ENCODE results near the gene ZNF835.
A peak's percentile ranks its signal among the peaks of the same experiment; 100 is the strongest.
"Not testable (repeated sequence)": the region's sequence is repeated elsewhere in the genome, so short reads cannot be mapped to it uniquely, and the experiment has no call there.

The ZNF835 gene

GRCh38 chr19:56671613-56671994 is at the start of gene ZNF835:
Gene ZNF835, minus strand, starts transcription at chr19:56671757. Its CDS starts 6,559 bp downstream, at chr19:56665198.
- peak; percentile 75 to 85 for DNase-seq (ENCODE audit: low read depth in 2 of 2)

DNA sequence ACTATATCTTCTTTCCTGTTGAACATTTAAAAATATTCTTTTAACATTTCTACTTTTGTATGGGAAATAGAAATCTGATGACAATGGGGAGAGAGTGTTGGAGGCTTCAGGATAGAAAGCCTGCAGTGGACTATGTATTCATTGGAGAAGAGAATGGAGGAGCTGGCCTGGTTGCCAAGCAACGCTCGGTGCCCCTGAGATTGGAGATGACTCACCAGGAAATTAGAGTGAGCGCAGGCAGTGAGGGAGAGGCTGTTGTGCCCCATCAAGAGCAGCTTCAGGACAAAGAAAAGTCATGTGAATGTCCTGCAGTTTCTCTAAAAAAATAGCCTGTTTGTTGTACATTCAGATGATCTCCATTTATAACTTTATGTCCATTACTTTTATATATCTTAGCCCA is 48.7 kb upstream of the ZNF835 start:
- no peak for DNase-seq (ENCODE audit: low read depth in 2 of 2)

DNA sequence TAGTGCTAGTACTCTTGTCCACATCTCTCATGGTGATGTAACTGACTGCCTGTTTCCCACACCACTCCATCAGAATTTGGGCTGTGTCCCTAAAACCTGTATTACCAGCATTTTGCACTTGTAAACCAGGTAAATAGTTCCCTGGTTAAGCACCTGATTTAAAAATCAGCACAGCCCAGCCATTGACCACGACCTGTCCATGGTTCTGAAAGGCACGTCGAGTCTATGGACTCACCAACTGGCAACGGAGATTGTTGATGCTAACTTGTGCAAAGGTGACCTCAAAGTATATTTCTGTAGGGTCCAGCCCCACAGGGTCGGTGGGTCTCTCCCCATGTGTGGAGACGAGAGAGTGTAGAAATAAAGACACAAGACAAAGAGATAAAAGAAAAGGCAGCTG is 46.7 kb upstream of the ZNF835 start:
- no peak for DNase-seq (ENCODE audit: low read depth in 2 of 2)

DNA sequence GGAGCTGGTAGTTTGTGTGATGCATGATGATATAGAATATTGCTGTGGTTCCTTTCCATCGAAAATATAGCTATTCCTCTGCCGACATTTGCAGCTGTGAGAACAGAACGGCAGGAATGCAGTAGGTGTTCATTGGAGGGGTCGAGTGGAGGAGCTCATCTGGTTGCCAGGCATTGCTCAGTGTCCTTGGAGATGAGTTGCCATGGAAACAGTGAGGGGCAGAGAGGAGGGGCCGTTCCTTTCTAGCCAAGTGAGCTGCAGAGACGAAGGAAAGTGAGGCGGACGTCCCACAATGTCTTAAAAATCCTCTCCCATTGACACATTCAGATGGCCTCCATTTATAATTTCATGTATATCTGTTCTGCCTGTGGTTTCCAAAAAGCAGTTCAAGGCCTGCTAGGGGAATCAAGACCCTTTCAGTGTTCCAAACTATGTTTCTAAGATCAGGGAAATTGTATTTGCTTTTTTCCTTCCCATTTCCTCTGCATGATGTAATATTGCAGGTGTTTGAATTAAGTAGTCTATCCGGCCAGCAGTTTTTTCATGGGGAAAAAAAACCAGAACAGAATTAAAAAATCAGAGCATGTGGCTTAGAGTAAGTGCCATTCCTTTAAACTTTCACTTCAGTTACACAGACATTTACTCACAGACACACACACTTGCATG is 41.2 kb upstream of the ZNF835 start:
- no peak for DNase-seq (ENCODE audit: low read depth in 2 of 2)

GRCh38 chr19:56710437-56710836 is 38.9 kb upstream of the ZNF835 start:
- DNase-seq (ENCODE audit: low read depth in 2 of 2): no peak

DNA sequence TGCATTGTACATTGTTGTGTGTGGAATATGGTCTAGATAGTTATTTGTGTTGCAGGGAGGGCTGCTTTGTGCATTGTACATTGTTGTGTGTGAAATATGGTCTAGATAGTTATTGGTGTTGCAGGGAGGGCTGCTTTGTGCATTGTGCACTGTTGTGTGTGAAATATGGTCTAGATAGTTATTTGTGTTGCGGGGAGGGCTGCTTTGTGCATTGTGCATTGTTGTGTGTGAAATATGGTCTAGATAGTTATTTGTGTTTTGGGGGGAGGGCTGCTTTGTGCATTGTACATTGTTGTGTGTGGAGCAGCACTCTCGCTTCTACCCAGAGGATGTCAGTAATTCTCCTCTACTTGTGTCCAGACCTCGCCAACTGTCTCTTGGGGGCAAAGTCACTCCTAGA is 36.3 kb upstream of the ZNF835 start:
- DNase-seq (ENCODE audit: low read depth in 2 of 2): no peak

- no peak for DNase-seq (ENCODE audit: low read depth in 2 of 2)
Observed at GRCh38 chr19:56705939-56706338, 34.4 kb upstream of the ZNF835 start.

DNA sequence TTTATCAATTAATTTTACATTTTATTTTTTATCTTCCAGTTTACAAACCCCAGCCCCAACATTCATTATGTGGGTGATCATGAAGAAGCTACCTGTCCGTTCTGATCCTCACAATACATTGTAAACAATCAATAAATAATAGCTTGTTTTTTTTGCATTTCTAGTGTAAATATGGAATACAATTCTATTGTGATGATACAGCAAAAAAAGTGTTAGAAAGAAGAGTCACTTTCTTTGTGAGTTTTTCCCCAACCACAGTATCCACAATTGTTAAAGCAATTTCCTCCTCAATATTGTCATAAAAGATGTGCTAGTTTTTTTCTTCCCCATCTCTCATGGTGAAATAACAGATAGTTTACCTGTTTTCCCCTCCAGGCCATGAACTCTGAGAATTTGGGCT is 30.3 kb upstream of the ZNF835 start:
- DNase-seq (ENCODE audit: low read depth in 2 of 2): no peak

DNA sequence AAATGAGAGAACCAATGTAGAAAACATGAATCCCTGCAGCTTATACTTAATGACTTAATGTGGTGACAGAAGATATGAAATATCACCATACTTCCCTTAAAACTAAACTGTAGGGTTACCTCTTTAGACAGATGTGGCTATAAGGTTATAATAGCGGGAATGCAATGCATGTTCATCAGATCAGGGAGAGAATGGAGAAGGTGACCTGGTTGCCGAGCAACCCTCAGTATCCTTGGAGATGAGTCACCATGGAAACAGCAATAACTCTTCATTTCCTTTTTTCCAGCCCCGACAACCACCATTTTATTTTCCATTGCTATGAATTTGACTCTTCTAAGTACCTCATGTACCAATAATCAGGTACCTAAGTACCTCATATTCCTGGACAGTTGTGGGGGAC is 28.0 kb upstream of the ZNF835 start:
- DNase-seq (ENCODE audit: low read depth in 2 of 2): no peak

GRCh38 chr19:56692206-56692895 is 20.8 kb upstream of the ZNF835 start:
- no peak for DNase-seq (ENCODE audit: low read depth in 2 of 2)

GRCh38 chr19:56690670-56691069 is 19.1 kb upstream of the ZNF835 start:
- no peak for DNase-seq (ENCODE audit: low read depth in 2 of 2)

DNA sequence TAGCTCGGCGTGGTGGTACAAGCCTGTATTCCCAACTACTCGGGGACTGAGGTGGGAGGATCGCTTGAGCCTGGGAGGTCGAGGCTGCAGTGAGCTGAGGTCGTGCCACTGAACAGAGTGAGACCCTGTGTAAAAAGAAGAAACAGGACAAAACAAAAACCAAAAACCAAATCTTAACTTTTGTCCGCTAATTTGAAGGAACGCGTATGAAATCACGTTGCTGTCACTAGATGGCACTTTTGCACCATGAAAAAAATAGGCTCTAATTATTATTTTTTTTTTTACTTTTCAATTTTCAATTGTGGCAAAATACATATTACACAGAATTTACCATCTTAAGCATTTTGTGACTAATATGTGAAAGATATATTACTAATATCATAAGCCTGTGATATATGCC is 17.6 kb upstream of the ZNF835 start:
- DNase-seq (ENCODE audit: low read depth in 2 of 2): no peak

- DNase-seq (ENCODE audit: low read depth in 2 of 2): no peak
Observed at GRCh38 chr19:56687031-56687430, 15.5 kb upstream of the ZNF835 start.

DNA sequence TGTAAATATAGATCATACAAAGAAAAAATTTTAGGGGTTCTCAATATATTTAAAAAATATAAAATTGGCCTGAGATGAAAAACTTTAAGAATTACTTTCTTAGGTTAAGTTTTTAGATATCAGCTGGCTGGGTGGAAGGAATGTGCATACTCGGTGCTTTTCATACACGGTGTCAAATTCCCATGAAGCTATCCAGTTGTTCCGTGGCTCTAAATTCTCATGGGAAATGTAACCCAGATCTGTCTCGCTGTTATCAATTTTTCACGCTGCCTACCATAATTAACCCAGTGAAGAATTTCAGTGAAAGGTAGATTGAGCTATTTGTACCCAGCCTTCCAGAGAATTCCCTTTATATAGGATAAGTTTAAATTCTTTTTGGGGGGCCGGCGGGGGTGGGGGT is 11.6 kb upstream of the ZNF835 start:
- DNase-seq (ENCODE audit: low read depth in 2 of 2): no peak

DNA sequence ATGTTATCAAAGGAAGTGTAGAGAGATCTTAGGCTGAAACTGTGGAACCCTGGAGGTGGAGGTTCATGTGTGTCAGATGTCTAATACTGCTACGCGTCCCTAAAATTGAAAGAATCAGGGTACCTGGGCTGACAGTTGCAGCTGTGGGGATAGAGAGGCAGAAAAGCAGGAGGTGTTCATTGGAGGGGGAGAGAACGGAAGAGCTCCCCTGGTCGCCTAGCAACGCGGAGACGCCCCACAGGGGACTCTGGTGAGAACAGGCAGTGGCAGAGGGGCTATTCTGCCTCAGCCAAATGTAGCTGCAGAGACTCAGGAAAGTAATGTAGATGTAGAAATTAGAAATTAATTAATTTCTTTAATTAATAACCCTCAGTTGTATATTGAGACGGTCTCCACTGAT is 10.1 kb upstream of the ZNF835 start:
- DNase-seq (ENCODE audit: low read depth in 2 of 2): no peak

DNA sequence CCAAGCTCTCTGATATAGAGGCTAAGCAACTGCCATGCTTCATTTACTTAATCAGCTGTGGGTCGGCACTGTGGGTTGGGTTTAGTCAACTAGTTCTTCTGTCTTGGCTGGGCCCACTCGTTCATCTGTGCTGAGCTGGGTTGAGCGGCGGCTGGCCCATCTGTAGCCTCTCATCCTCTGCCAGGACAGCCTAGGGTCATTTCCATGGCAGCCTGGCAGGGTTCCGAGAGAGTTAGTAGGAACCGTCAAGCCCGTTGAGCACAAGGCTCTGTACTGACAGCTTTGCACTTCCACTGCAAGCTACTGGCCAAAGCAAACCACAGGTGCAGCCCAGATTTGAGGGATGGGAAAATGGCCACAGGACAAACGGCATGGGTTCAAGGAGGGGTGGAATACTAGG is 6.6 kb upstream of the ZNF835 start:
- DNase-seq (ENCODE audit: low read depth in 2 of 2): no peak

DNA sequence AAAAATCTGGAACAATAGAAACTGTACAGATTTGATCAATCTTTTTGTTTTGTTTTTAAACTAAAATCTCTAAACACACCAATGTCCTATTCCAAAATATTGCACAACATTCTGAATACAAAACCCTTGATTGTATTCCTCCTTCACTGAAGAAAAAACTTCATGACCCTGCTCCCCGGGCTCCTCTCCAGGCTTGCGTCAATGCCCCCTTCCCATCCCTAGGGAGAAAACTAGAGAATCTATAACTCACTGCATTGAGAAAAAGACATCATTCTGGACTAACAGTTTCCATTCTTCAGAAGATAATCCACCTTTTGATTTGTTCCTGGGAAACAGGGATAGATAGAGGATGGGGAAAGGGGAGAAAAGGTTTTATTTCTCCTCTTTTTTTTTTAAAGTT is 1.1 kb upstream of the ZNF835 start:
- DNase-seq (ENCODE audit: low read depth in 2 of 2): not testable (repeated sequence)

DNA sequence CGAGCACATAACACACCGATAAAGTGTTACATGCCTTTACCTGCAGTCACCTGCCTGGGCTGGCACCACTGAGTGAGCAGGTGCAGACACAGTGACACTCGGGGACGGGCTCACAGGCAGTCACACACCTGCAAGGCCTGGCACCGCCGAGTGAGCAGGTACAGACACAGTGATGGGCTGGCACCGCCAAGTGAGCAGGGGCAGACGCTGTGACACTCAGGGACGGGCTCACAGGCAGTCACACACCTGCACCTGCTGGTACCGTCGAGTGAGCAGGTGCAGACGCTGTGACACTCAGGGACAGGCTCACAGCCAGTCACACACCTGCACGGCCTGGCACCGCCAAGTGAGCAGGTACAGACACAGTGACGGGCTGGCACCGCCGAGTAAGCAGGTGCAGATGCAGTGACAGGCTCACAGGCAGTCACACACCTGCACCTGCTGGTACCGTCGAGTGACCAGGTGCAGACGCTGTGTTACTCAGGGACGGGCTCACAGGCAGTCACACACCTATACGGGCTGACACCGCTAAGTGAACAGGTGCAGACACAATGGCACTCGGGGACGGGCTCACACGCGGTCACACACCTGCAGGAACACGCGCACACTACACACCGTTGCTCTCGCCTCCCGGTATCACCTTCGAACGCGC is 470 bp downstream of the ZNF835 start:
- DNase-seq (ENCODE audit: low read depth in 2 of 2): no peak

- DNase-seq (ENCODE audit: low read depth in 2 of 2): no peak
Observed at GRCh38 chr19:56670401-56670960, 1.1 kb downstream of the ZNF835 start.

DNA sequence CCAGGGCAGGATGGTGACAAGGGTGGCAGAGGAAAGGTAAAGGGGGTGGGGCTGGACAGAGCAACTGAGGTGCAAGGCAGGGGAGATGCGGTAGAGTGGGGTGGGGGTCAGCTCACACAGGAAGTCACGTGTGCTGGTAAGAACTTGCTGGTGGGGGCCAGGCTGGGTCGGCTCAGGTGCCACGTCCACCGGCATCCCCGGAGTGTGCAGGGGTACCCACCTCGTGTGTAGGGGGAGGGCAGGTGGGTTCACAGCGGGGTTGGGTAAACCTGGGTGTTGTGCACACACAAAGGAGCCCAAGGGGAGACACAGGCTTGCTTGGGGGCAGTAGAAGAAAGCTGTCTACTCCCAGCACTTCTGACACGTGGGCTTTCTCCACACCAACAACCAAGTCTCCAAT is 2.9 kb downstream of the ZNF835 start:
- no peak for DNase-seq (ENCODE audit: low read depth in 2 of 2)

DNA sequence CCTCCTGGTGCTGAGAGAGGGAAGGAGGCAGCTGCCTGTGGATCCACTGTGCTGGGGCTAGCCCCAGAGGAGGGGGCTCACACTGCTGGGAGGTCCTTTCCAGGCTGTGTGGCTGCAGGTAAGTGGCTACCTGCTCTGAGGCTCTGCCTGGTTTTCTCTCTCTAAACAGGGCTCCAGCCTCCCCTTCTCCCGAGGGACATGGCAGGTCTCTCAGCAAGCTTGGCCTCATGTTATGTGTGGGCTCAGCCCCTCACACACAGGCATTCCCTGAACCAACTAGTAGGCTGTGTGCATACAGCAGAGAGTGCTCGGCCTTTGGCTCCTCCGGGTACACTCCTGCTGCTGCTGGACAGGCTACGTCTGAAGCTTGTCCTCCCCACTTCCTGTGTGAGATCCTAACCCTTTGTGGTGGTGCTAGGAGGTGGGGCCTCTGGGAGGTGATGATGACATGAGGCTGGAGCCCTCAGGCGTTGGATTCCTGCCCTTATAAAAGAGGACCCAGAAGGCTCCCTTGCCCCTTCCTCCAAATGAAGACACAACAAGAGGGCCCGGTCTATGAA is 4.2 kb downstream of the ZNF835 start:
- DNase-seq (ENCODE audit: low read depth in 2 of 2): no peak

DNA sequence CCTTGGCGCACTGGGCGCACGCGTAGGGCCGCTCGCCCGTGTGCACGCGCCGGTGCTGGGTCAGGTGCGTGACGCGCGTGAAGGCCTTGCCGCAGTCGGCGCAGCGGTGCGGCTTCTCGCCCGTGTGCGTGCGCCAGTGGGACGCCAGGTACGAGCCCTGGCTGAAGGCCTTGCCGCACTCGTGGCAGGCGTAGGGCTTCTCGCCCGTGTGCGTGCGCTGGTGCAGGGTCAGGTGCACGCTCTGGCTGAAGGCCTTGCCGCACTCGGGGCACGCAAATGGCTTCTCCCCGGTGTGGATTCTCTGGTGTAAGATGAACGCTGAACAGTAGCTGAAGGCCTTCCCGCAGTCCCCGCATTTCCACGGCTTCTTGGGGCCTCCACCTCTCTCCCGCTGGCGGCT is 7.0 kb downstream of the ZNF835 start:
- DNase-seq (ENCODE audit: low read depth in 2 of 2): no peak

Measured in stimulated activated CD4-positive, alpha-beta T cell treated with anti-CD3 and anti-CD28 coated beads, Interleukin-1b, Interleukin-23, amount 100 ng/mL, for 4 hours (primary cell).